Measurements from ENCODE around the gene DRG2.

Gene DRG2, protein sequence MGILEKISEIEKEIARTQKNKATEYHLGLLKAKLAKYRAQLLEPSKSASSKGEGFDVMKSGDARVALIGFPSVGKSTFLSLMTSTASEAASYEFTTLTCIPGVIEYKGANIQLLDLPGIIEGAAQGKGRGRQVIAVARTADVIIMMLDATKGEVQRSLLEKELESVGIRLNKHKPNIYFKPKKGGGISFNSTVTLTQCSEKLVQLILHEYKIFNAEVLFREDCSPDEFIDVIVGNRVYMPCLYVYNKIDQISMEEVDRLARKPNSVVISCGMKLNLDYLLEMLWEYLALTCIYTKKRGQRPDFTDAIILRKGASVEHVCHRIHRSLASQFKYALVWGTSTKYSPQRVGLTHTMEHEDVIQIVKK

DNA sequence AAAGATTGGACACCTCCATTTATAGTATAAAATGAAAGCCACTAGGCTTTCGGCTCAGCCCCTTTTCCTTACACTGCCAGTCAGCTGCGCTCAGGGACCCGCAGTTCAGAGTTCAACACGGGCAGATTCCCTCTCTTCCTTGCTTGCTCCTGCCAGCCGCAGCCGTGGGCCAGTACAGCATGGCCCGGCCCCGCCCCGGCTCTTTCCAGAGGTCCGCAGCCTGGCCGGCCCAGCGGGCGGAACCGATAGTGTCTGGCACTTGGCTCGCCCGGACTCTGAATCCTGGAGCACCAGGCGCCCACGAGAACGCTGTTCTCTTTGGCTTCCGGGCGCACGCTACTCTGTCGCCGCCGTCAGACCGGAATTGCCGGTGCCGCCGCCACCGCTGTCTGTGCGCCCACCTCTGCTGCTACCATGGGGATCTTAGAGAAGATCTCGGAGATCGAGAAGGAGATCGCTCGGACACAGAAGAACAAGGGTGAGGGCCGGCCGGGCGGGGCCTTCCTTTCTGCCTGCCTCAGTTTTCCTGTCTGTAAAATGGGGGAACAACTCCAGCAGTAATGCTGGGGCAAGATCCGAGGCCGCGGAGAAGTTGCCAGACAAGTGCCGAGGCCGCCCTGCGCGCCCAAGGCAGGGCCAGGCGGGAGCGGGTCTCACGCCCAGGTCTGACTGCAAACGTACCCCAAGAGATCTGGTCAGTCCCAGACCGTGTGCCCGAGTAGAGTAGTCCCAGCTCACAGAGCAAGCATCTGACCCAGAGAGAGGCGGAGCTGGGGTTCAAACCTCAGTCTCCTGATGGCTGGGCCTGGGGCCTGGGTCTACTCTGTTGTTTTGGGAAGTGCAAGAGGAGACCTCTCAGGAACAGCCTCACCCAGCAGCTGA, at the start of gene DRG2:
DRG2 (plus strand) TSS at position 339 of the 882 bp plus-strand sequence; CDS start at position 415, 76 bp downstream.
- peak; percentile 81 to 86 for DNase-seq

GRCh38 chr17:18038149-18038850, 49.4 kb upstream of the DRG2 start:
- DNase-seq = no peak

GRCh38 chr17:18038861-18039534, 48.8 kb upstream of the DRG2 start, which contains the start of the genes ATPAF2 and GID4:
Gene ATPAF2, minus strand, starts transcription at chr17:18039168. Its CDS starts 155 bp downstream, at chr17:18039013.
Gene GID4, plus strand, starts transcription at chr17:18039408. Its CDS starts 57 bp downstream, at chr17:18039465.
- DNase-seq = peak; percentile 99

DNA sequence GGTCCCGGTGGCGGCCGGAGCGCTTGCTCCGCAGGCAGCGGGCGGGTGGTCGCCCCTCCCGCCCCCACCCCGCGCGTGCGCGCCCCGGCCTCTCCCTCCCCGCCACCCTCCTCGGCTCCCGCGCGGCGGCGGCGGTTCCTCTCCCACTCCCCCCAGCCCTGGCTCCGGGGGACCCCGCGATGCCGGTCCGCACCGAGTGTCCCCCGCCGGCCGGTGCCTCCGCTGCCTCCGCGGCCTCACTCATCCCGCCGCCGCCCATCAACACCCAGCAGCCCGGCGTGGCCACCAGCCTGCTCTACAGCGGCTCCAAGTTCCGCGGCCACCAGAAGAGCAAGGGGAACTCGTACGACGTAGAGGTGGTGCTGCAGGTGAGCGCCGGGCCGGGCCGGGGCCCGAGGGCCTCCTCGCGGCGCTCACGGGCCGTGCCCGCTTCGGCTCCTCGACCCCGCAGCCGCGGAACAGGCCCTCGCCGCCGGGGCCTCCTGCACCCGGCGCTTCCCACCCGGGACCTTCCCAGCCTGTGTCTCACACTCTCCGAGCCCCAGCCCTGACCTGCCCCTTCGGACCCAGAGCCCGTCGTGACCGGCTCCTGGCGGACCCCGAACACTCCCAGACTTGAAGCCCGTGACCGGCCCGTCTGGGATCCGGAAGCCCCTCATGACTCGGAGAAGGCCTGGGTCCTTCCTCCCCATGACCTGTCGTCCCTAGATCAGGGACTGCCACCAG, 48.0 kb upstream of the DRG2 start:
- no peak for DNase-seq

DNA sequence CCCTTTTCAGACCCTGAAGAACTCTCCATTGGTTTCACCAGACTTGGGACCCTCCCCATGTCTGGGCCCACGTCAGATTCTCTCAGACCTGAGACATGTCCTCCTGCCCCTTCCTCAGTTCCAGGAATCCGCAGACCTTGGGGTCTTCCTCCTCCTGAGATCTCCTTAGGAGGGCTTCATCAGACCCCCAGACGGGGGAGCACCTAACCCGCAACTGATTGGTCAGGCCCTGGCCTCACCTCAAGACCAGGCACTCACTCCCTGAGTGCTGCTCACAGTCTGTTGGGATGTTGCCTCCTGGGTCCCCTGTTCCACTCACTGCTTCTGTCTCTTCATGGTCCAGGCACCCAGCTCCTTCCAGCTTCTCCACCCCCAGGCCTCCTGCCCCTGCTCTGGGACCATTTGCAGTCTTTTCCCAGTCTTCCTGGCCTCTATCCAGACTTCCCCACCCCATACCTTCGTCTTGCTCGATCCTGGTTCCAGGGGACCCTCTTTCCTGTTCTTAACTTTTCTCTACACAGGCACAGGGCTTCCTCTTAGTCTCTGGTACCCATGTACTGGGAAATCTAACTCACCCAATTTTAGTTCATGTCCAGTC, 47.4 kb upstream of the DRG2 start:
- DNase-seq = no peak

GRCh38 chr17:18041776-18042175, 46.0 kb upstream of the DRG2 start:
- no peak for DNase-seq

DNA sequence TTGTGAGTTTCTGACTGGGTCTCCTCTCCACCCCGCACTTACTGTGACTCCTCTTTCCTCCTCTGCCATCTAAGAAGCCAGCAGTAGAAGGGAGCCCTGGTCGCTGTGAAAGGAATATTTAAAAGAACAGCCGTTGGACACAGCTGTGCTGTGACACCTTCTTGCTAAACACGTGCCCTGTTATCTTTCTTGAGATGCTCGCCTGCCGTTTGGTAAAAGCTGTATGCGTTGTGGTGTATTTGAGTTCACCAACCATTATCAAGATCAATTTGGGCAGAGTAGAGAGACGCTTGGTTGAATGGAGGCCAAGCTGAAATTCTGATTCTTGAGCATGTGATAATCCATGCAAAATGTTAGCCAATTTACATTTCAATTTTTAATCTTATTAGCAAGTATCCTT, 44.8 kb upstream of the DRG2 start:
- DNase-seq = no peak

GRCh38 chr17:18043491-18043890, 44.3 kb upstream of the DRG2 start:
- no peak for DNase-seq

- no peak for DNase-seq
These were observed 43.1 kb upstream of the DRG2 start for GRCh38 chr17:18044609-18045008.

DNA sequence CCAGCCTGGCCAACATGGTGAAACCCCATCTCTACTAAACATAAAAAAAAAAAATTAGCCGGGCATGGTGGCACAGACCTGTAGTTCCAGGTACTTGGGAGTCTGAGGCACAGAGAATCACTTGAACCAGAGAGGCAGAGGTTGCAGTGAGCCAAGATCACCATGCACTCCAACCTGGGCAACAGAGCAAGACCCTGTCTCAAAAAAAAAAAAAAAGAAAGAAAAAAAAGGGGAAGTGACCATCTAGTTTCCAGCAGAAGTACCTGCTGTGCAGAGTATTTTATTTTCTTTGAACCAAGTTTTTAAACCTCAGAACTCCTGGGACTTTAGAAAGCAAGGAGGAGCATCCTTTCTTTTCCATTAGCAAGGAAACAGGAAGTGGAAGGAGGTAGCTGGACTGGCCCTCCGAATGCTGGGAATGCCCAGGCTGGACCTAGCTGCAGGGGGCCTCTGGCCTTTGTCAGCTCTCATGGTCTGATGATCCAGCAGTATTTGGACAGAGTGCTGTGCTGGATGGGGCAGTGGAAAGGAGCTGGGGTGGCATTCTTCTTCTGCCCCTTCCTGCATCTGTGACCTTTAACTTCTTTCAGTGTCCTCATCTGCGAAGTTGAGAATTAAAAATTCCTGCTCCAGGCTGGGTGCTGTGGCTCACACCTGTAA, 41.9 kb upstream of the DRG2 start:
- no peak for DNase-seq

GRCh38 chr17:18055597-18055996, 32.2 kb upstream of the DRG2 start:
- no peak for DNase-seq

DNA sequence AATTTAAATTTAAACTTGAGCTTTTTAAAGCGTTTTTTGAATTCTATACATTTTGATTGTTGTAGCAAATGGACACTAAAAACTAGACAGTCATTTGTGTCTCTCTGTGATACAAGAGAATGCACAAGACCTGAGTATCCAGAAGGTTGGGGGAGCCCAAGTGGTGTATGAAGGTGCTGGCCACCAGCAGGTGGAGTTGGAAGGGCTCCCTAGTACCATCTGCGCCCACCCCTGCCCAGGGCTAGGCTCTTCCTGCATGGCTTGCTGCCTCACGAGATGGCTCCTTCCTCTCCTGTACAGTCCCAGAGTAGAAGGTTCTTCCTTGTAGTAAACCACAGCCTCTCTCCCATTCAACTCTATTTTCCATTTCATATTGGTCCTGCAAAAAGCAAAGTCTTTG, 31.5 kb upstream of the DRG2 start:
- no peak for DNase-seq

DNA sequence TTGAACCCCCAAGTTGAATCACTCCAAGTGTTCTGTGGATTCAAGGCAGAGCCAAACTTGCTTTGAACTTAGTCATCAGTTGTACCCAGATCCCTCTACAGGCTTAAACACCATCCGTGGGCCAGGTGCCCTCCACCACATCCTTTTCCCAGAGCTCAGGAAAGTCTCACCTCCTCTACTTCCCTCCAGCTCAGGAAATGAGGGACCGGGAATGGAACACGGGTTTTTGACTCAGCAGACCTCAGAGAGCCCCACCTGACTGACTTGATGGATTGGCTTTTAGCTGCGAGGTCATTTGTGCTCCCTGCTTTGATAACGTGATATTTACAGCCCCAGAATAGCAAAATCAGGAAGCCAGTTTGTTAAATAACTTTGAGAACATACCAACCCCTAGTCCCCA, 28.5 kb upstream of the DRG2 start:
- DNase-seq = no peak

DNA sequence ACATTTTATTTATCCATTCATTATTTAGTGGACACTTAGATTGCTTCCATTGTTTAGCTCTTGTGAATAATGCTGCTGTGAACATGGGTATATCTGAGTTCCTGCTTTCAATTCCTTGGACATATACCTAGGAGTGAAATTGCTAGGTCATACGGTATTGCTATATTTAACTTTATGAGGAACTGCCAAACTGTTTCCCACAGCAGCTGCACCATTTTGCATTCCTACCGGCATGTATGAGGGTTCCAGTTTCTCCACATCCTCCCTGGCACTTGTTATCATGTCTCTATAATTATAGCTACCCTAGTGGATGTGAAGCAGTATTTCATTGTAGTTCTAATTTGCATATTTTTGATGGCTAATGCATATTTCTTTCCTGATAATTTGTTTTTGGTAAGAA, 23.7 kb upstream of the DRG2 start:
- no peak for DNase-seq

DNA sequence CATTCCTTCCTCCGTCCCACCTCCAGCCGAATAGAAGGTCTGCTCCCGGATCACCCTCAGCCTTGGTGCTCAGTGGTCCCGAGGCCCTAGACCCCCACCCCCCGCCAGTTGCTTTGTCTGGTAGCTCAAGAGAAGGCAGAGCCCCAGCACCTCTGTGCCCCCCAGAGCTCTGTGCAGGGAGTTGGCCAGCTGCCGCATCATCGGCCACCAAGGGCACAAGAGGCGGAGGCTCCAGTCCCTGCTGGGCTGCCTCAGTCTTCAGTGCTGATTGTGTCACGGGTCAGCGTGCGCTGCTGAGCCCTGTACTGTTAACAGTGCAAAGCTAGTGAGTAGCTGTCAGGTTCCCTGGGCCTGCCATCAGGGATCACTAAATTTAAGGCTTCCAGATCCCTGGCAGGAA, 22.2 kb upstream of the DRG2 start:
- DNase-seq = no peak

GRCh38 chr17:18066866-18067265, 20.9 kb upstream of the DRG2 start:
- no peak for DNase-seq

- DNase-seq = no peak
These were observed 18.6 kb upstream of the DRG2 start for GRCh38 chr17:18069101-18069500.

- DNase-seq = no peak
These were observed 16.8 kb upstream of the DRG2 start for GRCh38 chr17:18070861-18071340.

DNA sequence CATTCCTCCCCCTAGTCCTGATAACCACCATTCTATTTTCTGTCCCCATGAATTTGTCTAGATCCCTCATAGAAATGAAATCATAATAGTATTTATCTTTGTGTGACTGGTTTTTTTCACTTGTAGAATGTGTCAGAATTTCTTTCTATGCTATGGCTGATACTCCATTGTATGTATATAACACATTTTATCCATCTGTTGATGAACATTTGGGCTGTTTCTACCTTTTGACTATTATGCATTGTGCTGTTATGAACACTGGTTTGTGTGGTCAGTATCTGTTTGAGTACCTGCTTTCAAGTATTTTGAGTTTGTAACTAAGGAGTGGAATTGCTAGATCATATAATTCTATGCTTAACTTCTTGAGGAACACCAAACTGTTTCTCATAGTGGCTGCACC, 16.0 kb upstream of the DRG2 start:
- no peak for DNase-seq

GRCh38 chr17:18074566-18075272, 13.0 kb upstream of the DRG2 start:
- no peak for DNase-seq

All from activated CD4-positive, alpha-beta T cell treated with anti-CD3 and anti-CD28 coated beads, Interleukin-2, amount 50 U/mL, for 4 hours (primary cell).